Gastroesophageal sphincter (tissue), 4 donors: Measurements from ENCODE around the gene COQ9. TPM values are rescaled to one million over a fixed set of nuclear protein-coding genes. Genes with fewer than 3 reads are reported as not detected.

Experiments used
- ATAC-seq: fragments of 150-250 bp; one replicate; pipeline ENCODE4 v1.9.1; 2016; ENCODE audit warnings: mild to moderate bottlenecking, moderate library complexity
- H3K27ac ChIP-seq, 4 donors: fragments of 200-600 bp; sonication (generic) in 3 of 4; 1 replicate in 3 of 4; 2 replicates in 1 of 4; pipeline ENCODE4 v1.5.1; 2016 to 2019
- H3K27me3 ChIP-seq: fragments of 200-600 bp; sonication (generic); one replicate; pipeline ENCODE4 v1.5.1; 2019
- H3K36me3 ChIP-seq, 2 donors: fragments of 200-600 bp; sonication (generic); one replicate each; pipeline ENCODE4 v1.5.1; 2019; ENCODE audit warnings: control low read depth in 1 of 2
- H3K4me1 ChIP-seq, 3 donors: fragments of 200-600 bp; sonication (generic); 1 replicate in 2 of 3; 2 replicates in 1 of 3; pipeline ENCODE4 v1.5.1; 2016 to 2019; ENCODE audit warnings: control low read depth in 2 of 3
- H3K4me3 ChIP-seq, 2 donors: fragments of 200-600 bp; sonication (generic); one replicate each; pipeline ENCODE4 v1.5.1; 2019; ENCODE audit warnings: mild to moderate bottlenecking in 1 of 2, moderate library complexity in 1 of 2
- H3K9me3 ChIP-seq, 3 donors: fragments of 200-600 bp; sonication (generic); one replicate each; pipeline ENCODE4 v1.5.1; 2017 to 2019; ENCODE audit warnings: control low read depth in 2 of 3
- CTCF ChIP-seq, 4 experiments: fragments of 200-600 bp in 2 of 4; fragments of 450-650 bp in 2 of 4; sonication (generic) in 1 of 4; IDR thresholded peaks; one replicate each; pipeline ENCODE4 v1.5.1; 2017 to 2019; ENCODE audit warnings: antibody characterized with exemption in 4 of 4, mild to moderate bottlenecking in 2 of 4, moderate library complexity in 2 of 4
- EP300 ChIP-seq: sonication (generic); formaldehyde crosslinking; IDR thresholded peaks from one replicate; pipeline ENCODE4 v1.6.1; 2017; ENCODE audit warnings: antibody characterized with exemption, mild to moderate bottlenecking
- POLR2A ChIP-seq, 2 donors: fragments of 450-650 bp; IDR thresholded peaks; one replicate each; pipeline ENCODE4 v1.6.1; 2017; ENCODE audit warnings: antibody characterized with exemption in 2 of 2, mild to moderate bottlenecking in 2 of 2, moderate library complexity in 1 of 2
- POLR2AphosphoS5 ChIP-seq: sonication (generic); formaldehyde crosslinking; IDR thresholded peaks from one replicate; pipeline ENCODE4 v1.6.1; 2017; ENCODE audit warnings: antibody characterized with exemption
- WGBS, 2 donors: methylation state at CpG; one replicate each; pipeline ENCODE4 v1.1.5; 2018; ENCODE audit warnings: low coverage in 1 of 2; 5-methylcytosine and 5-hydroxymethylcytosine counted together
- total RNA-seq, 4 donors: library from RNA; depleted of rRNA; stranded (reverse); fragments of >200 nt; gene quantifications; one replicate each; pipeline ENCODE4 v1.1.0, GENCODE V29; 2016

Gene COQ9
- total RNA-seq, 4 donors from 2014 or later, result 45.0 to 122 (median 84.9) TPM

- Histone ChIP-seq H3K4me1 (peaks cover 0 to 51% (median 29%) of the 10 kb centered on the region in 3 donors), H3K36me3 (no peaks in the 10 kb centered on the region), H3K27me3 (no peaks in the 10 kb centered on the region), H3K4me3 (no peak overlapping the region), H3K9me3 (no peaks in the 10 kb centered on the region), H3K27ac (peak overlapping the region in 2 of 4 donors; percentile 43 to 70)
- TF ChIP-seq POLR2A (IDR thresholded peaks at IDR 0.05) (no peak), EP300 (no peak), POLR2AphosphoS5 (no peak), CTCF (IDR thresholded peaks at IDR 0.05) (no peak)
- 69% methylated on average over 6 of the region's 6 CpGs; no CpG with 5 or more reads in 1 of the 2 donors for WGBS, 2 donors
- no peak for ATAC-seq
These were observed 27.8 kb upstream of the COQ9 start for GRCh38 chr16:57419506-57419905.

GRCh38 chr16:57422026-57422944 lies 25.0 kb upstream of the COQ9 start:
- H3K27ac ChIP-seq, result peak overlapping the region in 3 of 4 donors; percentile 17 to 59 (median 22)
- 2 to 30% methylated on average over 7 to 10 of the region's 10 CpGs for WGBS, 2 donors
- TF ChIP-seq EP300 (no peak), CTCF (IDR thresholded peaks at IDR 0.05) (peak; percentile 50 to 80 (median 68))

GRCh38 chr16:57423152-57423551 lies 24.1 kb upstream of the COQ9 start:
- ATAC-seq, result no peak
- Histone ChIP-seq H3K4me1 (peaks cover 0 to 38% (median 17%) of the 10 kb centered on the region in 3 donors), H3K9me3 (no peaks in the 10 kb centered on the region), H3K4me3 (no peak overlapping the region), H3K36me3 (peaks cover 0 to 20% of the 10 kb centered on the region in 2 donors), H3K27ac (peak overlapping the region in 2 of 4 donors; percentile 8 to 59), H3K27me3 (no peaks in the 10 kb centered on the region)
- no peak for TF ChIP-seq POLR2A (IDR thresholded peaks at IDR 0.05)
- TF ChIP-seq CTCF (IDR thresholded peaks at IDR 0.05), result no peak
- no peak for TF ChIP-seq POLR2AphosphoS5
- TF ChIP-seq EP300, result no peak
- WGBS, 2 donors, result 63 to 66% methylated on average over 2 of the region's 2 CpGs

More at GRCh38 chr16:57422026-57422944, 25.0 kb upstream of the COQ9 start:
- Histone ChIP-seq H3K9me3 (no peaks in the 10 kb centered on the region), H3K36me3 (peaks cover 0 to 11% of the 10 kb centered on the region in 2 donors), H3K4me1 (peaks cover 0 to 46% (median 21%) of the 10 kb centered on the region in 3 donors), H3K27me3 (no peaks in the 10 kb centered on the region), H3K4me3 (no peak overlapping the region)
- ATAC-seq, result peak; percentile 67

GRCh38 chr16:57424583-57424982 lies 22.7 kb upstream of the COQ9 start:
- WGBS, 2 donors, result 48 to 67% methylated on average over 1 to 3 of the region's 3 CpGs
- TF ChIP-seq CTCF (IDR thresholded peaks at IDR 0.05), result no peak
- TF ChIP-seq EP300, result no peak
- TF ChIP-seq POLR2A (IDR thresholded peaks at IDR 0.05), result no peak
- no peak for TF ChIP-seq POLR2AphosphoS5
- H3K27me3 ChIP-seq, result no peaks in the 10 kb centered on the region
- H3K27ac ChIP-seq, result no peak overlapping the region
- H3K4me3 ChIP-seq, result no peak overlapping the region
- peak; percentile 44 for ATAC-seq
- H3K9me3 ChIP-seq, result no peaks in the 10 kb centered on the region
- H3K36me3 ChIP-seq, result peaks cover 0 to 34% of the 10 kb centered on the region in 2 donors
- peaks cover 0 to 23% (median 10%) of the 10 kb centered on the region in 3 donors for H3K4me1 ChIP-seq
